Right forelimb (tissue), 1 donor: ENCODE data around the gene SPCS3.

Experiments used
- DNase-seq: peaks from one replicate; pipeline ENCODE4 v3.0.0-alpha.2; 2018

The SPCS3 gene

GRCh38 chr4:176354884-176355283 lies 35.1 kb downstream of the SPCS3 start:
- DNase-seq, result no peak

GRCh38 chr4:176357359-176358082 lies 37.8 kb downstream of the SPCS3 start:
- no peak for DNase-seq

GRCh38 chr4:176358083-176358469 lies 38.3 kb downstream of the SPCS3 start:
- no peak for DNase-seq

- no peak for DNase-seq
These were observed 39.8 kb downstream of the SPCS3 start for GRCh38 chr4:176359590-176359989.

GRCh38 chr4:176360446-176360845 lies 40.7 kb downstream of the SPCS3 start:
- DNase-seq, result no peak

GRCh38 chr4:176363072-176363471 lies 43.3 kb downstream of the SPCS3 start:
- DNase-seq, result no peak

GRCh38 chr4:176367771-176368465 lies 48.2 kb downstream of the SPCS3 start:
- no peak for DNase-seq

GRCh38 chr4:176376032-176376614 lies 56.4 kb downstream of the SPCS3 start:
- no peak for DNase-seq

- DNase-seq, result no peak
These were observed 58.0 kb downstream of the SPCS3 start for GRCh38 chr4:176377780-176378179.

GRCh38 chr4:176380352-176381157 lies 60.8 kb downstream of the SPCS3 start:
- DNase-seq, result no peak
